Psoas muscle (tissue), 8 donors: ENCODE measurements around the gene TMPRSS3. TPM values are rescaled to one million over a fixed set of nuclear protein-coding genes. Genes with fewer than 3 reads are reported as not detected.

Experiments
- ATAC-seq, 4 donors: fragments of 200-7000 bp; cut with Tn5 transposase; one replicate each; pipeline ENCODE4 v1.9.1; 2020; ENCODE audit warnings: moderate library complexity in 3 of 4, mild to moderate bottlenecking in 2 of 4
- DNase-seq, 2 donors: peaks; one replicate each; pipeline ENCODE4 v3.0.0-alpha.2; 2020
- H3K27ac ChIP-seq: fragments of 200-600 bp; one replicate; pipeline ENCODE4 v1.8.0; 2022
- H3K27me3 ChIP-seq, 3 donors: fragments of 200-600 bp in 1 of 3; one replicate each; pipeline versions ENCODE4 v1.6.1 to v1.8.0; 2013 to 2022; ENCODE audit warnings: low read length in 2 of 3, mild to moderate bottlenecking in 2 of 3, moderate library complexity in 1 of 3; ENCODE audit not compliant: insufficient read depth in 3 of 3
- H3K36me3 ChIP-seq, 2 donors: fragments of 200-600 bp in 1 of 2; one replicate each; pipeline versions ENCODE4 v1.6.1 to v1.8.0; 2013 to 2022; ENCODE audit warnings: low read depth in 1 of 2, mild to moderate bottlenecking in 1 of 2, moderate library complexity in 1 of 2; ENCODE audit not compliant: insufficient read depth in 1 of 2
- H3K4me1 ChIP-seq: fragments of 200-600 bp; one replicate; pipeline ENCODE4 v1.8.0; 2022
- H3K4me3 ChIP-seq: fragments of 200-600 bp; one replicate; pipeline ENCODE4 v1.8.0; 2022; ENCODE audit warnings: mild to moderate bottlenecking
- H3K9me3 ChIP-seq: fragments of 200-600 bp; one replicate; pipeline ENCODE4 v1.8.0; 2022
- CTCF ChIP-seq: fragments of 200-600 bp; IDR thresholded peaks from one replicate; pipeline ENCODE4 v1.8.0; 2022; ENCODE audit warnings: antibody characterized with exemption
- WGBS, 3 donors: extraction: QIAGEN DNeasy Blood & Tissue Kit; methylation state at CpG; one replicate each; pipeline versions ENCODE4 v1.1.6 to v1.1.7; 2013; 5-methylcytosine and 5-hydroxymethylcytosine counted together
- intact Hi-C, 2 donors: fragments of 100-400 bp; cut with DNase I; formaldehyde crosslinking; loops; one replicate each; pipeline versions ENCODE4 v1.11.0 to v1.14.2; 2022
- polyA plus RNA-seq, 3 donors: library from polyadenylated mRNA; stranded (reverse); fragments of 200-250 nt; gene quantifications; one replicate each; pipeline ENCODE4 v1.2.3, GENCODE V29; 2013
- total RNA-seq, 4 donors: library from RNA; stranded (reverse); fragmentation: NEBNext Ultra II Directional in 2 of 4; extraction: Animal tissue kit (Norgen Biotek cat#: 25700) in 2 of 4; gene quantifications; one replicate each; pipeline versions ENCODE4 v1.2.1 to v1.2.4, GENCODE V29; 2021 to 2023
- donor health status: healthy with polysubstance abuse.
- donor health status: DM: no; HTN: no; CAD: no; lungs with moderate emphysema.
- donor health status: Bipolar disorder and iron deficiency.
- donor health status: healthy.
- donor health status: DM: yes; HTN: yes; CAD: no.
- donor health status: DM: no; HTN: no; CAD: no.
- donor health status: DM: no; HTN: no; CAD: no.
- donor health status: DM: yes; HTN: yes; CAD: no.

TMPRSS3 gene
- total and polyA plus RNA-seq, 7 donors: 0.25 TPM; not detected in 6

DNA sequence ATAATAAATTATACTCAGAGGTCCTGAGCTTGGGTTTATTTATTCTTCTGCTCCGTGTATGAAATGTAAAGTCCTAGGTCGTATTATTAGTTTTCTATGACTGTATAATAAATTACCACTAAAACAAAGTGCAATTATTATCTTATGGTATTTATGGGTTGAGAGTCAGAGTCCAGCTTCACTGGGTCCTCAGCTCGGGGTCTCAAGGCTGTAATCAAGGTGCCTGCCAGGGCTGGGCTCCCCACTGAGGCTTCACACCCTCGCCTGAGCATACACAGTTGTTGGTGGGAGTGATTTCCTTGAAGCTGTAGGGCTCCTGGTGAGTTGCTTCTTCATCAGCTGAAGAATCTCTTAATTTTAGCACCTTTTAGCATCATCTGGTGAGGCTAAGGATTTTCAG lies 23.0 kb upstream of the TMPRSS3 start:
- H3K27me3 ChIP-seq: peaks cover 0 to 32% (median 0%) of the 10 kb centered on the region in 3 donors
- H3K9me3 ChIP-seq: no peaks in the 10 kb centered on the region
- TF ChIP-seq CTCF: no peak
- no peak overlapping the region for H3K27ac ChIP-seq
- H3K4me3 ChIP-seq: no peak overlapping the region
- intact Hi-C loops: no loop called here
- H3K4me1 ChIP-seq: no peaks in the 10 kb centered on the region
- 59 to 63% (median 63%) methylated on average over 4 of the region's 4 CpGs for WGBS, 3 donors
- H3K36me3 ChIP-seq: no peaks in the 10 kb centered on the region
- DNase-seq: no peak
- no peak for ATAC-seq

GRCh38 chr21:42417533-42417932 lies 21.7 kb upstream of the TMPRSS3 start:
- peaks cover 0 to 28% (median 0%) of the 10 kb centered on the region in 3 donors for H3K27me3 ChIP-seq
- no peak overlapping the region for H3K4me3 ChIP-seq
- ATAC-seq (no peak), DNase-seq (no peak)
- intact Hi-C loops: no loop called here
- H3K4me1 ChIP-seq: no peaks in the 10 kb centered on the region
- no peaks in the 10 kb centered on the region for H3K9me3 ChIP-seq
- no peaks in the 10 kb centered on the region for H3K36me3 ChIP-seq
- no peak for TF ChIP-seq CTCF
- 84 to 86% (median 86%) methylated on average over 6 of the region's 6 CpGs for WGBS, 3 donors
- no peak overlapping the region for H3K27ac ChIP-seq

DNA sequence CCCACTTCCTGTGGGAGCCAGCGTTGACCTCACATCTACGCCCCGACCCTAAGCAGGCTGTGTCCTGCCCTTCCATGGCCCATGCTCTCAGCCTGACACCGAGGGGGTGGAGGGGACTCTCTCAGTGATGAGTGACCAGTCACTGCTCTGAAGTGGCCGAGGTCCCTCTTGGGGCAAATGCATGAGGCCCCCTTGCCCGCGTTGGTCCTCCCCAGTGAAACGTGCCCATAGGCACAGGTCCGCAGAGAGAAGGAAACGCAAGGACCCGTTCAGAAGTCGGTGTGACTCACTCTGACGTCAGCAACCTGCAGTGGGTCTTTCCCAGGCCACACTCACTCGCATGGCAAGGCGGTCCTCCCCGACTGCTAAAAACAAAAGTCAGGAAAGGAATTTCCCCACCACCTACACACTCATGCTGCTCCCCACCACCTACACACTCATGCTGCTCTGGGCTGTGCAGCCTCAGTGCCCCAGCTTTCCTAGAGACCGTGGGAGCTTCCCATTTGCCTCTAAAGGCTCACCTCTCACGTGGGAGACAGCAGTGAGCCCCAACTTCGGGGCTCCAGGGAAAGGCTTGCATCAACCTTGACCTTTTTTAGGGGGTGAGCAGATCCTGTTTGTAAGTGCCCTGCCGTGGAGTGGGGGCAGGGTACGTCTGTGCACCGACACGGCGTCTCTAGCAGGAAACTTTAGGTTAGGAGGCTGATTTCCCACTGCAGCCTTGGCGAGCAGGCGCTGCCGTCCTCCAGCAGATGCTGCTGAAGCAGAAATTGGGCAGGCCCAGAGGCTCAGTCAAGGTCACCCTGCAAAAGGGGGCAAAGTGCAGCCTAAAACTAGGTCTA lies 19.3 kb upstream of the TMPRSS3 start:
- ATAC-seq (no peak), DNase-seq (no peak)
- Histone ChIP-seq H3K27me3 (peaks cover 0 to 23% (median 4%) of the 10 kb centered on the region in 3 donors), H3K4me1 (no peaks in the 10 kb centered on the region), H3K36me3 (no peaks in the 10 kb centered on the region), H3K4me3 (no peak overlapping the region), H3K9me3 (no peaks in the 10 kb centered on the region), H3K27ac (no peak overlapping the region)
- intact Hi-C loops: no loop called here
- no peak for TF ChIP-seq CTCF
- 50 to 58% (median 56%) methylated on average over 27 of the region's 27 CpGs for WGBS, 3 donors

DNA sequence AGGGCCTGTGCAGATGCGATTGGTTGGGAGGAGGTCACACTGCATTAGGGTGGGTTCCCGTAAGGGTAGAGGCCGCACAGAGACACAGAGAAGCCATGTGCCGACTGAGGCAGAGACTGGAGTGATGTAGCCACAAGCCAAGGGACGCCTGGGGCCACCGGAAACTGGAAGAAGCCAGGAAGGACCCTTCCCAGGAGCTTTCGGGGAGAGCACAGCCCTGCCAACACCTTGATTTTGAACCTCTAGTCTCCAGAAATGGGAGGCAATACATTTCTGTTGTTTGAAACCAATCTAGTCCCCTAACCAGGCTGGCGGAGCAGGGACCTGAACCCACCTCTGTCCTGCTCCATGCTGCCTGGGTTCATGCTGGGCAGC lies 18.7 kb upstream of the TMPRSS3 start:
- 89 to 94% (median 92%) methylated on average over 8 of the region's 8 CpGs for WGBS, 3 donors
- intact Hi-C loops: no loop called here
- DNase-seq: no peak

More for the DNA sequence above, 18.7 kb upstream of the TMPRSS3 start:
- TF ChIP-seq CTCF: no peak
- H3K36me3 ChIP-seq: no peaks in the 10 kb centered on the region
- H3K4me1 ChIP-seq: no peaks in the 10 kb centered on the region
- H3K27ac ChIP-seq: no peak overlapping the region
- no peak overlapping the region for H3K4me3 ChIP-seq
- no peak for ATAC-seq
- no peaks in the 10 kb centered on the region for H3K9me3 ChIP-seq
- peaks cover 0 to 29% (median 4%) of the 10 kb centered on the region in 3 donors for H3K27me3 ChIP-seq
